GM10248 (cell line): Measurements from ENCODE around the gene LAIR2.

ENCODE experiments used
- CTCF ChIA-PET: fragments of 300-600 bp; sonication (Branson Sonifier 250); formaldehyde crosslinking; extraction: SDS; loops from one replicate; lab custom pipeline; 2021; ENCODE audit warnings: antibody characterized with exemption; lab: Yijun Ruan, JAX
- POLR2A ChIA-PET: fragments of 350-650 bp; sonication (Branson Sonifier 250); formaldehyde crosslinking; extraction: SDS; loops from one replicate; lab custom pipeline; 2020; ENCODE audit warnings: antibody characterized with exemption; lab: Yijun Ruan, JAX
- DNase-seq: peaks from one replicate; pipeline ENCODE4 v3.0.0; 2012; ENCODE audit errors: extremely low spot score
- TF ChIP-seq, protein P1 (sequence below): IDR thresholded peaks from 2 replicates; pipeline ENCODE4 v1.5.1; 2012; ENCODE audit warnings: mild to moderate bottlenecking, low read depth; ENCODE audit errors: extremely low read depth, missing control alignments, control extremely low read depth

The LAIR2 gene

DNA sequence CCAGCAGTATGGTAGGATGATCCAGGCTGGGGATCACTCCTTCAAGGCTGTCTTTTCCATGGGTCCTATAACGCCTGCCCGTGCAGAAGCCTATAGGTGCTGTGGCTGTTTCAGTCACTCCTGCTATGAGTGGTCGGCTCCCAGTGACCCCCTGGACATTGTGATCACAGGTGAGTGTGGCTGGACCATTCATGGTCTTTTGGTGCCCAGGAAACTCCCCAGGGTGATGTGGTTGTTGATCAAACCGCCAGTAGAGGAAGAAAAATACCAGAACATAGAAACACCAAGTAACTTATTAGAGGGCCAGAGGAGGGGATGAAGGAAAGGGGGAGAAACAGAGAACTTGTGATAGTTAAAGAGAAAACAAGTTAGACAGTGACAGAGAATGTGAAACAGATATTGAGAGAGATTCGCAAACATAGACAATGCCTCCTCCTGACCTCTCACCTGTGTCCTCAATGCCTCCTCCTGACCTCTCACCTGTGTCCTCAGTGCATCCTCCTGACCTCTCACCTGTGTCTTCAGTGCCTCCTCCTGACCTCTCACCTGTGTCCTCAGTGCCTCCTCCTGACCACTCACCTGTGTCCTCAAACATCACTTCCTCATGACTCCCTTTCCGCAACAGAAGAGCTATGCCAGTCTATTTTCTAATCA, 19.4 kb downstream of the LAIR2 start:
- ChIA-PET CTCF (no interaction called here), POLR2A (no interaction called here)
- no peak for DNase-seq
- TF ChIP-seq, protein P1, sequence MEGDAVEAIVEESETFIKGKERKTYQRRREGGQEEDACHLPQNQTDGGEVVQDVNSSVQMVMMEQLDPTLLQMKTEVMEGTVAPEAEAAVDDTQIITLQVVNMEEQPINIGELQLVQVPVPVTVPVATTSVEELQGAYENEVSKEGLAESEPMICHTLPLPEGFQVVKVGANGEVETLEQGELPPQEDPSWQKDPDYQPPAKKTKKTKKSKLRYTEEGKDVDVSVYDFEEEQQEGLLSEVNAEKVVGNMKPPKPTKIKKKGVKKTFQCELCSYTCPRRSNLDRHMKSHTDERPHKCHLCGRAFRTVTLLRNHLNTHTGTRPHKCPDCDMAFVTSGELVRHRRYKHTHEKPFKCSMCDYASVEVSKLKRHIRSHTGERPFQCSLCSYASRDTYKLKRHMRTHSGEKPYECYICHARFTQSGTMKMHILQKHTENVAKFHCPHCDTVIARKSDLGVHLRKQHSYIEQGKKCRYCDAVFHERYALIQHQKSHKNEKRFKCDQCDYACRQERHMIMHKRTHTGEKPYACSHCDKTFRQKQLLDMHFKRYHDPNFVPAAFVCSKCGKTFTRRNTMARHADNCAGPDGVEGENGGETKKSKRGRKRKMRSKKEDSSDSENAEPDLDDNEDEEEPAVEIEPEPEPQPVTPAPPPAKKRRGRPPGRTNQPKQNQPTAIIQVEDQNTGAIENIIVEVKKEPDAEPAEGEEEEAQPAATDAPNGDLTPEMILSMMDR = no peak

DNA sequence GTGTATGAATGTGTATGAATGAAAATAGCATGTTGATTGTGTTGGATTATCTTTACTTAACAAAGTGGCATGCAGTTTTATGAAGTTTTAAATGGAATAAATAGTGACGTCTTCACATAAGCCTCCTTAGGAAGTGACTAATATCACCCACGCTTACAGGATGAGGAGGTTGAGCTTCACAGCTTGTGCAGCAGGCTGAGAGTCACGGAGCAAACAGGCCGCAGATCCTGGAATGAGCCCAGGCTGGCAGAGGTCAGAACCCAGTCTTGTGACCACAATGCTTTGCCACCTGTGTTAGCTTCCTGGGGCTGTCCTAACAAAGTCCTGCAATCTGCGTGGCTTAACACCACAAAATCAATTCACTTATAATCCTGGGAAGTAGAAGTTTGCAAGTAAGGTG, 20.8 kb downstream of the LAIR2 start:
- TF ChIP-seq, protein P1 = no peak
- ChIA-PET POLR2A (no interaction called here), CTCF (interaction anchor here (0.9 to 1.1 kb wide), 2 partner anchors 27 to 45 kb away, joined by 3 read pairs; no protein-coding TSS in a partner anchor)
- DNase-seq = no peak

DNA sequence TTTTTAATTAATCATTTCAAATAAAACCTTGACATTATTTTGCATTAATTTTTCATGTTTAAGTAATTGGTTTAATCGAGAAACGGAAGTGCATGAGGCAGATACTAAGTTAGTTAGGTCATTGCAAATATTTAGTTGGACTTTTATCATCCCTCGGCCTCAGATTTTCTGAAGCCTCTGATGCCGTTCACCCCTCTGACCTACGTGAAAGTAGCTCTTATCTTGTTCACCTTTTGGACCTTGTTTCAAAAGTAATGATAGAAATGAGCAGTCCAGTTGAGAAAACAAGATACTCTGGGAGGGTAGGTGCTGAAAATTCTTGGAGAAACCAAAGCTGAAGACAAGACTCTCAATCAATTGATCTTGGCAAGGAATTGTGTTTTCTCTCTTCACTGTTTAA, 23.0 kb downstream of the LAIR2 start:
- TF ChIP-seq, protein P1 = no peak
- CTCF ChIA-PET = interaction anchor here (1.3 kb wide), 1 partner anchor 14 kb away, joined by 3 read pairs; no protein-coding TSS in a partner anchor
- POLR2A ChIA-PET = no interaction called here
- no peak for DNase-seq

DNA sequence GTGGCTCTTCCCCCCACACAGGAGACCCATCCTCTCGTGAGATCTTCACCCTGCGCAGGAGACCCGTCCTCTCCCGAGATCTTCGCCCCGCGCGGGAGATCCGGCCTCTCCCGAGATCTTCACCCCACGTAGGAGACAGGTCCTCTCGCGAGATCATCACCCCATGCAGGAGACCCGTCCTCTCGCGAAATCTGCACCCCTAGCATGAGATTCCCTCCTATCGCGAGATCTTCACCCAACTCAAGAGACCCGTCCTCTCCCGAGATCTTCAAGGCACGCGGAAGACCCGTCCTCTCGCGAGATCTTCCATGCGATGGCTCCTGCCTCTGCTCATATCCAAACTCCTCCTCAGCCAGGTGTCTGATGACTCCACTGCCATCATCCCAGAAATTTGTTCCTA, 24.3 kb downstream of the LAIR2 start:
- TF ChIP-seq, protein P1 = no peak
- POLR2A ChIA-PET = no interaction called here
- CTCF ChIA-PET = interaction anchor here (1.2 kb wide), 1 partner anchor 9 kb away, joined by 3 read pairs; no protein-coding TSS in a partner anchor
- no peak for DNase-seq

DNA sequence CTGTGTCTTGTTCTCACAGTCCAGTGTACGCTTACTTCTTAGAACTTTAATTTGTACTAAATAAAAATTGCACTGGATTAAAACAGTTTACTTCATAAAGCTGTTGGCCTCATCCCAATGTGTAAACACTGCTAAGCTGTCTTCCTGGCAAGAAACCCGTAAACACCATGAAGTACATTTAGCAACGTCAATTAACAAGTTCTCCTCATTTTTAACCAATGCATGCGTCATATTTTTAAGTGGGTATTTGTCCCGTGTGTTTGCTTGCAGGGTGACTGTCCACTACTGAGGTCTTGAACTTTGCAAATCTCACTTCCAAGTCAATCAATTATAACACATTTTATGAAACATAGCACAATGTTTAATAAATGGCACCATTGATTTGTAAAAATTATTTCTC, 28.2 kb downstream of the LAIR2 start:
- ChIA-PET POLR2A (no interaction called here), CTCF (interaction anchor here (1.1 kb wide), 1 partner anchor 117 kb away, joined by 3 read pairs; no protein-coding TSS in a partner anchor)
- no peak for DNase-seq
- TF ChIP-seq, protein P1 = no peak

DNA sequence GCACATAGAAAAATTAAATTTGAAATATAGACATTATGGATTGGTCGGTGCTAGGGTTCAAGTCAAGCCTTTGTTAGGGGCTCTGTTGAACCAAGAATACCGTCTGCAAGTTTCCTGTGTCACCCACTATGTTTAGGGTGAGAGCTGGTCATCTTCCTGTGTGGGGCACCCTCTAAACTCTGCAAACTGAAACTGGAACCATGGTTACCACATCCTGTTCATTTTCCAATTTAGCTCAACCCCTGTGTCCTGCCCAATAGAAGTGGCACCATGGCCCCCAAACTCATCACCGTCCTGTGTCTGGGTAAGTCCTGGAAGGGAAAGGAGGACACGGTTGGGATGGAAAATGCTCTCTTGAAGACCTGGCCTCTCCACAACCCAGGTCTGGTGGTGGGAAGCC, 29.9 kb downstream of the LAIR2 start:
- TF ChIP-seq, protein P1 = no peak
- ChIA-PET POLR2A (interaction anchor here (0.6 kb wide), 1 partner anchor 1092 kb away, joined by 4 read pairs; no protein-coding TSS in a partner anchor), CTCF (interaction anchor here (1.2 kb wide), 1 partner anchor 12 kb away, joined by 3 read pairs; no protein-coding TSS in a partner anchor)
- DNase-seq = no peak
